Activated naive CD4-positive, alpha-beta T cell treated with anti-CD3 and anti-CD28 coated beads, Interleukin-2, amount 50 U/mL, for 72 hours (primary cell): Measurements from ENCODE around the gene ADAMTS19. TPM values are rescaled to one million over a fixed set of nuclear protein-coding genes. Genes with fewer than 3 reads are reported as not detected.
"Not testable (repeated sequence)": the region's sequence is repeated elsewhere in the genome, so short reads cannot be mapped to it uniquely, and the experiment has no call there.

Source experiments
- ATAC-seq, 2 donors: fragments of 150-1000 bp; cut with Tn5 transposase; 2 replicates each; pipeline ENCODE4 v1.10.0; 2021; ENCODE audit warnings: mild to moderate bottlenecking in 2 of 2, moderate library complexity in 2 of 2
- DNase-seq, 2 donors: peaks; one replicate each; pipeline ENCODE4 v3.0.0; 2021 to 2022; ENCODE audit warnings: low spot score in 2 of 2
- H3K27ac Mint-ChIP-seq, 2 donors: one replicate each; pipeline ENCODE4 v1.8.0; 2022; ENCODE audit warnings: mild to moderate bottlenecking in 2 of 2, mixed read lengths in 2 of 2
- H3K36me3 Mint-ChIP-seq, 2 donors: one replicate each; pipeline ENCODE4 v1.8.0; 2022; ENCODE audit warnings: mixed read lengths in 2 of 2
- H3K9me3 Mint-ChIP-seq, 2 donors: one replicate each; pipeline ENCODE4 v1.8.0; 2022; ENCODE audit warnings: mixed read lengths in 2 of 2
- total RNA-seq, 2 donors: library from RNA; stranded (reverse); gene quantifications; one replicate each; pipeline ENCODE4 v1.2.3, GENCODE V29; 2022

ADAMTS19 gene
- total RNA-seq, 2 donors from 2014 or later, result not detected

- Mint-ChIP-seq H3K27ac (no peak overlapping the region), H3K36me3 (no peaks in the 10 kb centered on the region), H3K9me3 (peaks cover 0 to 3% of the 10 kb centered on the region in 2 donors)
- no peak for DNase-seq
- ATAC-seq, result no peak
Observed at GRCh38 chr5:129509363-129509975, 49.4 kb downstream of the ADAMTS19 start.

DNA sequence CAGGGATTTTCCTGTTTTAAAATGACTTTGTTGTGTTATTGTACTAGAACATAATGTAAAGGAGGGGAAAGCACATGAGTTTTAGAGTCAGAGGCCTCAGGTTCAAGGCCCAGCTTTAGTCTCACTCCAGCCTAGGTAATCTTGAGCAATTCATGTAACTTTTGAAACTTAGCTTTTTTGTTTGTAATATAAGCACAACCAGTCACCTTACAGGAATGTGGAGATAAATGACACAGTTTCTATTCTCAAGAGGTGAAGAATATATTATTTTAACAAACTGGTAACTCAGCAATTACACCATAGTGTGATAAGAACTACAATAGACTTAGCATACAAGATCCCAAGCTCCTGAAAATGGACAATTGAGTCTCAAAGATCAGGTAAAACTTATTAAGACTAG is 51.2 kb downstream of the ADAMTS19 start:
- Mint-ChIP-seq H3K36me3 (no peaks in the 10 kb centered on the region), H3K27ac (no peak overlapping the region), H3K9me3 (peaks cover 3 to 4% of the 10 kb centered on the region in 2 donors)
- ATAC-seq (no peak), DNase-seq (no peak)

DNA sequence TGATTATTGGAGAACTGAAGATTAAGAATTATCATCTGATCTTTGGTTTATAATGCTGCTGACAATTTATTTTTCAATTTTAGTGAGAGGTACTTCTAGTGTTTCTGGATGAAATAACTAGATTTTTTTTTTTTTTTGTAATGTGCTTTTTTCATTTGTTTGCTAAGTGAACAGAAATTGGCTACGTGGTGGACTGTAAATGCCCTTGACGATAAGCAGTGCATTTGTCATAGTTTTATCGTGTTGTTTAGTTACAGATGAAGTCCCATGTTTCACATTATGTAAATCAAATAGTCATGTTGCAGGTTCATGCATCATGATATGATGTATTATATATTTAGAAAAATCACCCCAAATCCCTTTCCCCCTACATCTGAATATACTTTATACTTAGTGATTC is 81.0 kb downstream of the ADAMTS19 start:
- DNase-seq, result no peak

GRCh38 chr5:129541648-129542251 is 81.7 kb downstream of the ADAMTS19 start:
- H3K27ac Mint-ChIP-seq, result no peak overlapping the region
- ATAC-seq (no peak), DNase-seq (no peak)
- peaks cover 9 to 12% of the 10 kb centered on the region in 2 donors for H3K9me3 Mint-ChIP-seq
- H3K36me3 Mint-ChIP-seq, result peaks cover 1 to 6% of the 10 kb centered on the region in 2 donors

More for the DNA sequence above, 81.0 kb downstream of the ADAMTS19 start:
- no peak overlapping the region for H3K27ac Mint-ChIP-seq
- no peak for ATAC-seq
- H3K36me3 Mint-ChIP-seq, result peaks cover 0 to 6% of the 10 kb centered on the region in 2 donors
- H3K9me3 Mint-ChIP-seq, result peaks cover 4 to 7% of the 10 kb centered on the region in 2 donors

GRCh38 chr5:129547137-129547536 is 87.0 kb downstream of the ADAMTS19 start:
- H3K9me3 Mint-ChIP-seq, result peaks cover 15 to 16% of the 10 kb centered on the region in 2 donors
- H3K36me3 Mint-ChIP-seq, result peaks cover 6 to 8% of the 10 kb centered on the region in 2 donors
- no peak for DNase-seq
- H3K27ac Mint-ChIP-seq, result no peak overlapping the region
- no peak for ATAC-seq

GRCh38 chr5:129554134-129554904 is 94.2 kb downstream of the ADAMTS19 start:
- Mint-ChIP-seq H3K27ac (no peak overlapping the region), H3K36me3 (no peaks in the 10 kb centered on the region), H3K9me3 (no peaks in the 10 kb centered on the region)
- no peak for ATAC-seq
- no peak for DNase-seq

GRCh38 chr5:129563585-129563984 is 103.5 kb downstream of the ADAMTS19 start:
- no peaks in the 10 kb centered on the region for H3K9me3 Mint-ChIP-seq
- no peak for DNase-seq

GRCh38 chr5:129569295-129569694 is 109.2 kb downstream of the ADAMTS19 start:
- no peak for DNase-seq
- ATAC-seq, result no peak
- no peak overlapping the region for H3K27ac Mint-ChIP-seq
- peaks cover 0 to 5% of the 10 kb centered on the region in 2 donors for H3K9me3 Mint-ChIP-seq
- H3K36me3 Mint-ChIP-seq, result no peaks in the 10 kb centered on the region

More at GRCh38 chr5:129563585-129563984, 103.5 kb downstream of the ADAMTS19 start:
- Mint-ChIP-seq H3K27ac (no peak overlapping the region), H3K36me3 (no peaks in the 10 kb centered on the region)
- ATAC-seq, result no peak

DNA sequence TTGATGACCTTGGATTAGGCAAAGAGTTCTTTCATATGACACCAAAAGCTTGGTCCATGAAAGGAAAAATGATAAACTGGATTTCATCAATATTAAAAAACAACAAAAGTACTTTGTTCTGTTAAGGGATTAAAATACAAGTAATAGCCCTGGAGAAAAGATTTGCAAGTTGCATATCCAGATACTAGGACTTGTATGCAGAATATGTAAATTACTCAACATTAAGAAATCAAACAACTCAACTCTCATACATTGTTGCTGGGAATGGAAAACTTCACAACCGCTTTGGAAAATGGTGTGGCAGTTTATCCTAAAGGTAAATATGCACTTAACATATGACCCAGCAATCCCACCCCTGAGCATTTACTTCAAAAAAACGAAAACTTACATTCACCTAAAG is 112.0 kb downstream of the ADAMTS19 start:
- no peaks in the 10 kb centered on the region for H3K36me3 Mint-ChIP-seq
- ATAC-seq (no peak), DNase-seq (no peak)
- H3K9me3 Mint-ChIP-seq, result peaks cover 4 to 9% of the 10 kb centered on the region in 2 donors
- H3K27ac Mint-ChIP-seq, result no peak overlapping the region

- not testable (repeated sequence) for H3K27ac Mint-ChIP-seq, DNase-seq, H3K36me3 Mint-ChIP-seq, ATAC-seq
- H3K9me3 Mint-ChIP-seq, result peaks cover 20 to 22% of the 10 kb centered on the region in 2 donors
Observed at GRCh38 chr5:129584496-129584895, 124.4 kb downstream of the ADAMTS19 start.

GRCh38 chr5:129591508-129592160 is 131.5 kb downstream of the ADAMTS19 start:
- DNase-seq, result no peak
- Mint-ChIP-seq H3K9me3 (no peaks in the 10 kb centered on the region), H3K27ac (no peak overlapping the region), H3K36me3 (no peaks in the 10 kb centered on the region)
- no peak for ATAC-seq

DNA sequence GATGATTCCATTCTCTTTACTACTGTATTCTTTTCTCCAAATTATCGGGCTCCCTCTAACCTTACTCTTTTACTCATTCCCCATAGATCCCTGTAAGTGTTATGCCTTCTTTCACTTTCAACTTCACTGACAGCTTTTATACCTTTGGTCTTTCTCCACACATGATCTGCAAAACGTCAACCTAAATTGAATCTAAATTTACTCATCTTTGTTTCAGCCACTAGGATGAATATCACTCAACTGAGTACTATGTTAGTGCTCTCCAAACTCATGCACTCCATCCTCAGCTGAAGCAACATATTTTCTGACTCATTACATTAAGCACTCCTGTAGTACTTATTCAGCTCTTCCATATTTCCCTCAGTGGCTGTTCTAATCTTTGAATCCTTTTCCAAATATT is 133.4 kb downstream of the ADAMTS19 start:
- DNase-seq, result no peak
- H3K36me3 Mint-ChIP-seq, result no peaks in the 10 kb centered on the region
- H3K9me3 Mint-ChIP-seq, result no peaks in the 10 kb centered on the region
- no peak overlapping the region for H3K27ac Mint-ChIP-seq
- no peak for ATAC-seq

GRCh38 chr5:129601576-129601975 is 141.5 kb downstream of the ADAMTS19 start:
- Mint-ChIP-seq H3K9me3 (no peaks in the 10 kb centered on the region), H3K27ac (no peak overlapping the region), H3K36me3 (no peaks in the 10 kb centered on the region)
- no peak for ATAC-seq
- DNase-seq, result no peak

- no peak for ATAC-seq
- Mint-ChIP-seq H3K36me3 (no peaks in the 10 kb centered on the region), H3K27ac (no peak overlapping the region)
Observed at GRCh38 chr5:129608350-129608749, 148.3 kb downstream of the ADAMTS19 start.

DNA sequence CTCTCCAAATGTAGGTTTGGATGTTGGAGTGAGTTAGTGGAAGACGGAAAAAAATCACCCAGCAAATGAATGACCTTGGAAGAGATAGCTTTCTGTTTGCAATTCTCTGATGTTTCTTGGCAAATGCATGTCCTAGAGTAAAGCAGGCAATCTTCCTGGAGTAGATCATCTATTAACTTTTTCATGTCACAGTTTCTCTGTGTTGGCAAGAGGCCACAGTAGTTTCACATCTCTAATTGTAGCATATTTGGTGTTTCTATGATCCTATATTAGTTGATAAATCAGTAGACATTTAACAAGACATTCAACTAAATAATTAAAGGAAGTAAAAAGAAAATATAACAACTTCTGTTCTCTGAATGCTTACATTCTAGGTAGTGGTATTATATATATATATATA is 149.6 kb downstream of the ADAMTS19 start:
- Mint-ChIP-seq H3K27ac (no peak overlapping the region), H3K9me3 (no peaks in the 10 kb centered on the region), H3K36me3 (no peaks in the 10 kb centered on the region)
- ATAC-seq (no peak), DNase-seq (no peak)

More at GRCh38 chr5:129608350-129608749, 148.3 kb downstream of the ADAMTS19 start:
- H3K9me3 Mint-ChIP-seq, result no peaks in the 10 kb centered on the region
- no peak for DNase-seq

DNA sequence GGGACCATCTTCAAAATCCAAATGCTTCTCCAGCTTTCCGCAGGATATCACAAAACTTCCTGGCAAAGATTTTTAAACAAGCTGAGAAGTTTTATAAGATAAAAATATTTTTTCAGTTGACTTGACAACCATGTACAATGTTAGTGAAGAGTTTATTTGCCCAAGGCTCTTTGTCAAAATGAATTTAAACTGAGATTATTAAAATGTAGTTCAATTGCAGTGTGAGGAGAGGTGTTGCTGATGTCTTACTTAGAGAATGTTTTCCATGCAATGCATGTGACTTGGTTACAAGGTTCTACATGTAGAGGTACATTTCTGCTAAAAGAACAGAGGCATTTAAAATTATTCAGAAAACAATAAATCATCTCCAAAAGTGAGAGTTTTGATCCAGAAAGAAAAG is 156.4 kb downstream of the ADAMTS19 start:
- no peak overlapping the region for H3K27ac Mint-ChIP-seq
- no peaks in the 10 kb centered on the region for H3K36me3 Mint-ChIP-seq
- ATAC-seq (no peak), DNase-seq (no peak)
- H3K9me3 Mint-ChIP-seq, result peaks cover 0 to 7% of the 10 kb centered on the region in 2 donors

DNA sequence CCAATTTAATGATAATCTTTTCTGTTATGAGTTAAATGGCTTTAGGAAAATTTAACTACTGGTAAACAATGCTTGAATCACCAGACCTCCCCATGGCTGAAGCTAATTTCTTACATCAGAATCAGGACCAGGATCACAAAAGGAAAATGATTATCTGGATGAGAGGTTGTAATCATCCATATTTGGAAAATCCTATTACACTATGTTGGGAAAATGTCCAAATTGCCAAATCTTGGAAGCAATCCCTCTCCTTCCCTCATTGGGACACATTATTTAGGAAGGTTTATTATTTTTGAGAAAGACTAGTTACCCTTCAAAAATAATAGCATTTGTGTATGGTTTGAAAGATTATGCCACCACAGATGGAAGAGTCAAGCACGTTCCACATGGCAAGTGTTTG is 157.1 kb downstream of the ADAMTS19 start:
- Mint-ChIP-seq H3K36me3 (no peaks in the 10 kb centered on the region), H3K9me3 (peaks cover 0 to 7% of the 10 kb centered on the region in 2 donors), H3K27ac (no peak overlapping the region)
- DNase-seq (no peak), ATAC-seq (no peak)
